Mesothelial cell of epicardium (in vitro differentiated cells): Measurements from ENCODE around the gene KCNT1. TPM values are rescaled to one million over a fixed set of nuclear protein-coding genes. Genes with fewer than 3 reads are reported as not detected.

Experiments used
- DNase-seq, 2 experiments: peaks; one replicate each; pipeline ENCODE4 v3.0.0; 2021; ENCODE audit warnings: low spot score in 2 of 2; ENCODE audit not compliant: unreplicated experiment in 2 of 2
- H3K27ac Mint-ChIP-seq: 2 replicates; pipeline ENCODE4 v1.8.0; 2021; ENCODE audit warnings: mixed read lengths
- H3K27me3 Mint-ChIP-seq: 2 replicates; pipeline ENCODE4 v1.8.0; 2021; ENCODE audit warnings: low read depth, mixed read lengths
- H3K36me3 Mint-ChIP-seq: 2 replicates; pipeline ENCODE4 v1.8.0; 2021; ENCODE audit warnings: mixed read lengths
- H3K4me1 Mint-ChIP-seq: 2 replicates; pipeline ENCODE4 v1.8.0; 2021; ENCODE audit warnings: mixed read lengths
- H3K4me3 Mint-ChIP-seq: 2 replicates; pipeline ENCODE4 v1.8.0; 2021; ENCODE audit warnings: mild to moderate bottlenecking, moderate library complexity, mixed read lengths
- H3K9me3 Mint-ChIP-seq: 2 replicates; pipeline ENCODE4 v1.8.0; 2021; ENCODE audit warnings: mixed read lengths
- total RNA-seq: library from RNA; stranded (reverse); gene quantifications from 3 replicates; pipeline ENCODE4 v1.2.1, GENCODE V29; 2021
- TF ChIP-seq, protein P1 (sequence below): fragments of 200-600 bp; sonication (generic); IDR thresholded peaks from one replicate; pipeline ENCODE4 v1.5.0; 2021; ENCODE audit warnings: antibody characterized with exemption; ENCODE audit not compliant: unreplicated experiment

KCNT1 gene
- total RNA-seq, 1 donor from 2014 or later: not detected

DNA sequence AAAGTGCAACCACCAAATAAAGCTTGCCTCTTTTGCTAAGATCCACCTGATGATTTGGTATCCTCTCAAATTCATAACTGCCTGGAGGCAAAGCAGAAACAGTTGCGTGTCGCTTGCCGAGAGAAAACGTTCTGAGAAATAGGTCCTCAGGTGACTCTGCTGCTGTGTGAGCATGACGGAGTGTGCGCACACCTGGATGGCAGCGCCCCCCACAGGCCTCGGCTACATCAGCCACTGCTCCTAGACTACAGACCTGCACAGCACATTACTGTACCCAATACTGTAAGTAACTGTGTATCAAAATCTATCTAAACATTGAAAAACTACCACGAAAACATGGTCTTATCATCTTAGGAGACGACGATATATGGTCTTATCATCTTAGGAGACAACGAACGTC is 117.9 kb downstream of the KCNT1 start:
- Mint-ChIP-seq H3K27ac (no peak overlapping the region), H3K9me3 (no peaks in the 10 kb centered on the region), H3K27me3 (no peaks in the 10 kb centered on the region), H3K36me3 (peaks cover 64% of the 10 kb centered on the region), H3K4me3 (no peak overlapping the region), H3K4me1 (no peaks in the 10 kb centered on the region)
- no peak for DNase-seq
- TF ChIP-seq, protein P1, sequence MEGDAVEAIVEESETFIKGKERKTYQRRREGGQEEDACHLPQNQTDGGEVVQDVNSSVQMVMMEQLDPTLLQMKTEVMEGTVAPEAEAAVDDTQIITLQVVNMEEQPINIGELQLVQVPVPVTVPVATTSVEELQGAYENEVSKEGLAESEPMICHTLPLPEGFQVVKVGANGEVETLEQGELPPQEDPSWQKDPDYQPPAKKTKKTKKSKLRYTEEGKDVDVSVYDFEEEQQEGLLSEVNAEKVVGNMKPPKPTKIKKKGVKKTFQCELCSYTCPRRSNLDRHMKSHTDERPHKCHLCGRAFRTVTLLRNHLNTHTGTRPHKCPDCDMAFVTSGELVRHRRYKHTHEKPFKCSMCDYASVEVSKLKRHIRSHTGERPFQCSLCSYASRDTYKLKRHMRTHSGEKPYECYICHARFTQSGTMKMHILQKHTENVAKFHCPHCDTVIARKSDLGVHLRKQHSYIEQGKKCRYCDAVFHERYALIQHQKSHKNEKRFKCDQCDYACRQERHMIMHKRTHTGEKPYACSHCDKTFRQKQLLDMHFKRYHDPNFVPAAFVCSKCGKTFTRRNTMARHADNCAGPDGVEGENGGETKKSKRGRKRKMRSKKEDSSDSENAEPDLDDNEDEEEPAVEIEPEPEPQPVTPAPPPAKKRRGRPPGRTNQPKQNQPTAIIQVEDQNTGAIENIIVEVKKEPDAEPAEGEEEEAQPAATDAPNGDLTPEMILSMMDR: no peak

DNA sequence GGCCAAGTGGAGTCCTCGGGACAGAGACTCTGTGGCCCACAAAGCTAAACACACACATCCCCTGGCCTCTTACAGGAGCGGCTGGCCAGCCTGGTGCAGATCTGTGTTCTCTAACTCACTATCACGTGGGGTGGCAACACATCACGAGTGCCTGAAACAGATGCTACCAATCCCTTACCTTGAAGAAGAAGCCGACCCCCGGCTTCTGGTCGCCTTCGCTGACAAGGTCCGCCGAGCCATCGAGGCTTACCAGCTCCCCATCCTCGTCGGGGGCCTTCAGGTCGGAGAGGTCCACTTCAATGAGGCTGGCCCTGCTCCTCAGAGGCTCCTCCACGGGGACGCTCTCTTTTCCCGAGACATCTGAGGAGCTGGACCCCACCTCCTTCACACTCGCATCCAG is 118.7 kb downstream of the KCNT1 start:
- H3K9me3 Mint-ChIP-seq: no peaks in the 10 kb centered on the region
- no peak for DNase-seq
- no peak overlapping the region for H3K4me3 Mint-ChIP-seq
- H3K27me3 Mint-ChIP-seq: no peaks in the 10 kb centered on the region
- peaks cover 65% of the 10 kb centered on the region for H3K36me3 Mint-ChIP-seq
- H3K27ac Mint-ChIP-seq: no peak overlapping the region
- TF ChIP-seq, protein P1: no peak
- H3K4me1 Mint-ChIP-seq: no peaks in the 10 kb centered on the region

DNA sequence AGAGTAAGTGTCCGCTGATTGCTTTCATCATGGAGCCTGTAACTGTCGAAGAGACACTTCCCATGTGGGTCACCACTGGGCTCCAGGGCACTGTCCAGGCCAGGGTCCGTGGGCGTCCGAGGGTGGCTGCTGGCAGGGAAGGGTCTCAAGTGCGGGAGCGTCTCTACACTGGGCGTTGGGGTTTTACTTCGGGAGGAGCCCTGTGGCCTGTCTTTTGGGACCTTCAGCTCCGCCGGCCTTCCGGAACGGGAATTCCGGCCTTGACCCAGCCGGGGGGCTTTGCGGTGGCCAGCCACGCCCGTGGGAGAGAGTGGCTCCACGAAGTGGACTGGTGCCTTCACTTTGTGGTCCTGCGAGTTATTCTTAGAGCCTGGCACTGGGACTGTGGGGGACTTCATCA is 119.1 kb downstream of the KCNT1 start:
- Mint-ChIP-seq H3K36me3 (peaks cover 62% of the 10 kb centered on the region), H3K27me3 (no peaks in the 10 kb centered on the region), H3K9me3 (no peaks in the 10 kb centered on the region), H3K4me3 (no peak overlapping the region), H3K27ac (no peak overlapping the region), H3K4me1 (no peaks in the 10 kb centered on the region)
- TF ChIP-seq, protein P1: no peak
- DNase-seq: no peak

DNA sequence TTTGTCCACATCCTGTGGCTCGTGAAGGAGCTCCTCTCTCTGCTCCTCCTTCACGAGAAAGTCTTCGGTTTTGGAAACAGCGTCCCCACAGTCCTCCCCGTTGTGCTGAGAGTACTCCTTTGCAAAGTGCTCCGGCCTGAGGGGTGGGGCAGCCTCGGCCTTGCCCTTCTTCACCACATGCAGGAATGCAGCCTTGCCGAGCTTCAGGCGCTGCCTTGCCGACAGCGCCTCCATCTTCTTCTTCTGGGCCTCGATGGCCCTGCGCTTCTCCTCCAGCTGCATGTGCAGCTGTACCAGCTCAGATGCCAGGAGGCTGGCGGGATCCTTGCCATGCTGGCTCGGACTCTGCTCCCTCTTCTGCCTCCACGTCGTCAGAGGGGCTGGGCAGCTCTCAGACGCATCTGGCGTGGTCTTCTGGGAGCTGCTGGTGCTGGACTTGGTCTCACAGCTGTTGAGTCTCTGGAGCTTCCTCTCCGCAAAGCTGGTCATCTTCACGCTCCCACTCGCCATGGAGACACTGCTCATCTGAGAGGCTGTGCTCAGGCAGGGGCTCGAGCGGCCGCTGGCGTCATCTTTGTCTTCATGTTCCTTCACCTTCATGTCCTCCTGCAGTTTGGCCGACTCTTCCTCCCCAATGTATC is 119.9 kb downstream of the KCNT1 start:
- no peak overlapping the region for H3K4me3 Mint-ChIP-seq
- no peak for DNase-seq
- H3K36me3 Mint-ChIP-seq: peaks cover 61% of the 10 kb centered on the region
- no peaks in the 10 kb centered on the region for H3K9me3 Mint-ChIP-seq
- TF ChIP-seq, protein P1: no peak
- no peaks in the 10 kb centered on the region for H3K4me1 Mint-ChIP-seq
- no peak overlapping the region for H3K27ac Mint-ChIP-seq
- H3K27me3 Mint-ChIP-seq: no peaks in the 10 kb centered on the region

DNA sequence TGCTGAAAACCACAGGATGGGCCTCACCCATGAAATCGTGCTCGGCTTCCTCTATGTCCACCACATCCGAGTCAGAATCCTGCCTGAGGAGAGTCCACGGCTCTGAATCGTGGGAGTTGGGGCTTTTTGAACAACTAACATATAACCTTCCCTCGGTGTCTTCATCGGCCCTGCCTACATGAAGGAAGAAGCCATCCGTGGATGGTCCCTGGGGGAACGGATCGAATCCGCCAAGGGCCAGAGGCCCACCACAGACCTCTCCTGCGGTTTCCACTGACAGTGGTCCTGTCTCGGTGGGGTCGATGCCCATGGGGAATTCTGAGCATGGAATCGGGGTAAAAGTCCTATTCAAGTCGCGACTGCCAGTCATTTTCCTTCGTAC is 120.4 kb downstream of the KCNT1 start:
- DNase-seq: no peak
- TF ChIP-seq, protein P1: no peak
- no peaks in the 10 kb centered on the region for H3K9me3 Mint-ChIP-seq
- H3K27me3 Mint-ChIP-seq: no peaks in the 10 kb centered on the region
- peaks cover 60% of the 10 kb centered on the region for H3K36me3 Mint-ChIP-seq
- H3K27ac Mint-ChIP-seq: no peak overlapping the region
- H3K4me3 Mint-ChIP-seq: no peak overlapping the region
- H3K4me1 Mint-ChIP-seq: no peaks in the 10 kb centered on the region

DNA sequence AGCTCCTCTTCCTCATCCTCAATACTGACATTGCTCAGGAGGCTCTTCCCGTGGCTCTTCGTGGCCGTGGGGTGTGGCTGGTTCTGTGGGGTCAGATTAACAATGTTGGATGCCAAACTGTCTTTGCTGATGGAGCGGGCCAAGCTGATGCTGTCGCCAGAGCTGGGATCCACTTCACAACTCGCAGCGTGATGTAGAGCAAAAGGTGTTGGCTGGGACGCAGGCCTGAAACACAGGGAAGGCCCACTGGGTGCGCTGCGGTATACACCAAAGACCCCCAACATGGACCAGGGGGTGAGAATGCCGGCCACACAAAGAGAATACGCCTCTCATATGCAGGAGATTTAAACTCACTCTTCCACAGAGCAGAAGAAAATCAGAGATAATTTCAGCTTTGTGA is 121.1 kb downstream of the KCNT1 start:
- H3K27ac Mint-ChIP-seq: no peak overlapping the region
- no peak for DNase-seq
- peaks cover 63% of the 10 kb centered on the region for H3K36me3 Mint-ChIP-seq
- TF ChIP-seq, protein P1: no peak
- H3K27me3 Mint-ChIP-seq: no peaks in the 10 kb centered on the region
- peaks cover under 1% of the 10 kb centered on the region for H3K9me3 Mint-ChIP-seq
- no peak overlapping the region for H3K4me3 Mint-ChIP-seq
- no peaks in the 10 kb centered on the region for H3K4me1 Mint-ChIP-seq
